Left lung (tissue), 10 donors: Measurements from ENCODE around the gene IPO4. TPM values are rescaled to one million over a fixed set of nuclear protein-coding genes. Genes with fewer than 3 reads are reported as not detected.

Experiments
- ATAC-seq: fragments of 200-7000 bp; cut with Tn5 transposase; one replicate; pipeline ENCODE4 v1.9.1; 2020; ENCODE audit warnings: moderate library complexity
- DNase-seq, 4 donors: peaks; one replicate each; pipeline ENCODE4 v3.0.0-alpha.2; 2013 to 2020
- H3K27ac ChIP-seq, 2 donors: fragments of 200-600 bp; sonication (generic) in 1 of 2; one replicate each; pipeline versions ENCODE4 v1.5.0 to v1.8.0; 2020 to 2021
- H3K27me3 ChIP-seq, 2 donors: fragments of 200-600 bp; sonication (generic) in 1 of 2; one replicate each; pipeline versions ENCODE4 v1.5.0 to v1.8.0; 2020 to 2021
- H3K36me3 ChIP-seq, 2 donors: fragments of 200-600 bp; sonication (generic) in 1 of 2; one replicate each; pipeline versions ENCODE4 v1.5.0 to v1.8.0; 2020 to 2021
- H3K4me1 ChIP-seq, 2 donors: fragments of 200-600 bp; one replicate each; pipeline ENCODE4 v1.8.0; 2021
- H3K4me3 ChIP-seq, 2 donors: fragments of 200-600 bp; sonication (generic) in 1 of 2; one replicate each; pipeline versions ENCODE4 v1.5.0 to v1.8.0; 2020 to 2021; ENCODE audit warnings: mild to moderate bottlenecking in 1 of 2
- H3K9me3 ChIP-seq, 2 donors: fragments of 200-600 bp; sonication (generic) in 1 of 2; one replicate each; pipeline versions ENCODE4 v1.5.0 to v1.8.0; 2020 to 2021
- CTCF ChIP-seq, 2 donors: fragments of 200-600 bp; sonication (generic) in 1 of 2; IDR thresholded peaks; one replicate each; pipeline versions ENCODE4 v1.5.0 to v1.8.0; 2021; ENCODE audit warnings: antibody characterized with exemption in 2 of 2
- intact Hi-C, 2 donors: fragments of 100-400 bp; cut with DNase I; formaldehyde crosslinking; loops; one replicate each; pipeline versions ENCODE4 v1.11.2 to v1.14.2; 2022
- polyA plus RNA-seq, 6 donors: library from polyadenylated mRNA; unstranded; fragments of 120-200 nt; gene quantifications; one replicate each; pipeline ENCODE4 v1.2.1, GENCODE V29; 2013; ENCODE audit not compliant: insufficient read length in 6 of 6
- total RNA-seq, 2 donors: library from RNA; stranded (reverse); fragmentation: NEBNext Ultra II Directional; extraction: Animal tissue kit (Norgen Biotek cat#: 25700); gene quantifications; one replicate each; pipeline ENCODE4 v1.2.1, GENCODE V29; 2021
- donor health status: DM: no; HTN: yes; CAD: no.
- donor health status: DM: no; HTN: no; CAD: no.

Gene IPO4
- total and polyA plus RNA-seq, 8 donors: 22.6 to 62.4 (median 29.0) TPM

DNA sequence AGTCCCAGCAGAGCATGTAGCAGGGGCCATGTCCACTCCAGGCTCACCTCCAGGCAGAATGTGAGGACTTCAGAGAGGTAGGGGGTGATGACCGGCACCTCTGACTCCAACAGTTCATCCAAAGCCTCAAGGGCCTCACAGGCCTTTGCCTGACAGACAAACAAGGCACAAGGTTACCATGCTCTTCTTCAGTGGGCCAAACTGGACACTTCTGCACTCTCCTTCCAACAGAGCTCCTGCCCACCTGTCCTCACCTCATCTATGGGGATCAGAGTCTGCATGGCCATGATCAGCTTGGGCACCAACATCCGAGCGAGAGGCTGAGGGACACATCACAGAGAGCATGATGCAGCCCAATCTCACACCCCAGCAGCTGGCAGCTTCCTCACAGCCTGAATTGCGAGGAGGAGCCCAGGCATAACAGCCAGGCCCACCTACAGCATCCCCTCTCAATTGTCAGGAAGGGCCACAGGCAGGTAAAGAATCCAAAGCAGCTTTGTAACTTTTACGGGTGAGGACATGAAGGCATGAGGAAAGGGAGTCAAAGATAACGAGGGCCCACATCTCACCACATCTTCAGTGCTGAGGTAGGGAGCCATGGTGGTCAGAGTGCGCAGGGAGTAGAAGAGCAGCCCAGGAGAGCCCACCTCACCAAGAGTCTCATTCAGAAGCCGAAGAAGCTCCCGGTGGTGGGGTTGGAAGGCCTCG, 1.6 kb downstream of the IPO4 start:
- TF ChIP-seq CTCF (IDR thresholded peaks at IDR 0.05): no peak
- DNase-seq (no peak), ATAC-seq (no peak)
- Histone ChIP-seq H3K4me1 (peaks cover 6 to 29% of the 10 kb centered on the region in 2 donors), H3K27me3 (no peaks in the 10 kb centered on the region), H3K9me3 (no peaks in the 10 kb centered on the region), H3K4me3 (peak overlapping the region in 1 of 2 donors; percentile 74), H3K27ac (no peak overlapping the region), H3K36me3 (peaks cover 0 to 78% of the 10 kb centered on the region in 2 donors)
- intact Hi-C loops: no loop called here

DNA sequence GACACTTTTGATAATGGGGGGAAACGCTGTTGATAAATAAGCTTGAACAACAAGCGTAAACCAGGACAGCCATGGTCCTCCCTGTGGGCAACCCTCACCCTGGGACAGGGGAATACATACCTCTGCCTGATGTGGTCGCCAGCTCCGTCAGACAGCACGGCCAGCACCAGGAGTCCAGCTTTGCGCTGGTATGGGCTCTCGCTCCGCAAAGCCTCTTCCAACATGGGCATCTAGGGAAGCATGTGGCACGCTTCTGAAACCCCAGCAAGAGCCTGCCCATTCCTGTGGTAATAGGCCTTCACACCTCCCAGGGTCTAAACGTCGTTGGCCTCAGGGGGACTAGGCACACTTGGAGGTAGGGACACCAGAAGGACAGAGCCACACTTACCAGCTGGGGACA, 2.9 kb downstream of the IPO4 start:
- Histone ChIP-seq H3K9me3 (no peaks in the 10 kb centered on the region), H3K4me3 (no peak overlapping the region), H3K27me3 (no peaks in the 10 kb centered on the region), H3K27ac (no peak overlapping the region), H3K4me1 (peaks cover 6 to 29% of the 10 kb centered on the region in 2 donors), H3K36me3 (peaks cover 0 to 80% of the 10 kb centered on the region in 2 donors)
- intact Hi-C loops: no loop called here
- no peak for DNase-seq
- ATAC-seq: no peak
- TF ChIP-seq CTCF (IDR thresholded peaks at IDR 0.05): no peak

GRCh38 chr14:24185026-24185425, 3.6 kb downstream of the IPO4 start:
- no peak overlapping the region for H3K4me3 ChIP-seq
- peaks cover 6 to 29% of the 10 kb centered on the region in 2 donors for H3K4me1 ChIP-seq
- H3K27me3 ChIP-seq: no peaks in the 10 kb centered on the region
- H3K27ac ChIP-seq: no peak overlapping the region
- no peaks in the 10 kb centered on the region for H3K9me3 ChIP-seq
- no peak for TF ChIP-seq CTCF (IDR thresholded peaks at IDR 0.05)
- peak in 1 of 4 donors; percentile 38 for DNase-seq
- intact Hi-C loops: no loop called here
- no peak for ATAC-seq
- peaks cover 0 to 80% of the 10 kb centered on the region in 2 donors for H3K36me3 ChIP-seq

- TF ChIP-seq CTCF (IDR thresholded peaks at IDR 0.05): no peak
- H3K9me3 ChIP-seq: no peaks in the 10 kb centered on the region
- no peak overlapping the region for H3K27ac ChIP-seq
- H3K27me3 ChIP-seq: no peaks in the 10 kb centered on the region
- H3K4me1 ChIP-seq: peaks cover 6 to 24% of the 10 kb centered on the region in 2 donors
- H3K36me3 ChIP-seq: peaks cover 0 to 81% of the 10 kb centered on the region in 2 donors
- DNase-seq (peak in 1 of 4 donors; percentile 70), ATAC-seq (no peak)
- intact Hi-C loops: no loop called here
- H3K4me3 ChIP-seq: no peak overlapping the region
These were observed 4.3 kb downstream of the IPO4 start for GRCh38 chr14:24184104-24184970.

- Histone ChIP-seq H3K36me3 (peaks cover 0 to 94% of the 10 kb centered on the region in 2 donors), H3K27ac (no peak overlapping the region), H3K4me3 (no peak overlapping the region), H3K27me3 (no peaks in the 10 kb centered on the region), H3K9me3 (no peaks in the 10 kb centered on the region), H3K4me1 (peaks cover 5 to 12% of the 10 kb centered on the region in 2 donors)
- intact Hi-C loops: no loop called here
- DNase-seq (peak in 1 of 4 donors; percentile 72), ATAC-seq (no peak)
- TF ChIP-seq CTCF (IDR thresholded peaks at IDR 0.05): no peak
These were observed 5.6 kb downstream of the IPO4 start for GRCh38 chr14:24183014-24183481.
